Parathyroid adenoma (tissue), 2 donors: ENCODE results near the gene PTPN1.
"Not testable (repeated sequence)": the region's sequence is repeated elsewhere in the genome, so short reads cannot be mapped to it uniquely, and the experiment has no call there.

Source experiments
- H2AFZ ChIP-seq: fragments of 300-600 bp; sonication (generic); one replicate; pipeline ENCODE4 v1.7.0; 2017; ENCODE audit warnings: antibody characterized with exemption, mild to moderate bottlenecking
- H3K27ac ChIP-seq: fragments of 300-600 bp; sonication (generic); one replicate; pipeline ENCODE4 v1.7.0; 2017
- H3K27me3 ChIP-seq: fragments of 300-600 bp; sonication (generic); one replicate; pipeline ENCODE4 v1.7.0; 2017; ENCODE audit warnings: low read length; ENCODE audit not compliant: control insufficient read depth, insufficient read depth
- H3K36me3 ChIP-seq: fragments of 300-600 bp; sonication (generic); one replicate; pipeline ENCODE4 v1.7.0; 2017; ENCODE audit warnings: low read length; ENCODE audit not compliant: control insufficient read depth, insufficient read depth
- H3K4me1 ChIP-seq: fragments of 300-600 bp; sonication (generic); one replicate; pipeline ENCODE4 v1.7.0; 2017; ENCODE audit warnings: control low read depth
- H3K4me2 ChIP-seq: fragments of 300-600 bp; sonication (generic); one replicate; pipeline ENCODE4 v1.7.0; 2017; ENCODE audit warnings: low read length
- H3K4me3 ChIP-seq: fragments of 300-600 bp; sonication (generic); one replicate; pipeline ENCODE4 v1.7.0; 2017; ENCODE audit warnings: low read depth, low read length
- H3K79me2 ChIP-seq: fragments of 300-600 bp; sonication (generic); one replicate; pipeline ENCODE4 v1.7.0; 2017; ENCODE audit warnings: control low read depth
- H3K9ac ChIP-seq: fragments of 300-600 bp; sonication (generic); one replicate; pipeline ENCODE4 v1.7.0; 2017; ENCODE audit warnings: mild to moderate bottlenecking
- H3K9me3 ChIP-seq: fragments of 300-600 bp; sonication (generic); one replicate; pipeline ENCODE4 v1.7.0; 2017; ENCODE audit warnings: low read length; ENCODE audit not compliant: control insufficient read depth
- CTCF ChIP-seq: fragments of 300-600 bp; sonication (generic); IDR thresholded peaks from one replicate; pipeline ENCODE4 v1.7.0; 2017; ENCODE audit warnings: antibody characterized with exemption, mild to moderate bottlenecking
- donor health status: primary hyperparathyroidism.

Gene PTPN1

GRCh38 chr20:50565383-50565782 lies 55.2 kb downstream of the PTPN1 start:
- TF ChIP-seq CTCF = no peak
- Histone ChIP-seq H3K4me1 (peaks cover 11% of the 10 kb centered on the region), H3K9me3 (no peaks in the 10 kb centered on the region), H3K4me2 (no peak overlapping the region), H3K27me3 (no peaks in the 10 kb centered on the region), H3K27ac (no peak overlapping the region), H3K79me2 (peaks cover 62% of the 10 kb centered on the region), H2AFZ (no peak overlapping the region), H3K4me3 (no peak overlapping the region), H3K9ac (no peak overlapping the region), H3K36me3 (no peaks in the 10 kb centered on the region)

GRCh38 chr20:50565871-50566270 lies 55.7 kb downstream of the PTPN1 start:
- H3K79me2 ChIP-seq = peaks cover 62% of the 10 kb centered on the region
- no peak overlapping the region for H3K4me3 ChIP-seq
- H3K27ac ChIP-seq = no peak overlapping the region
- H3K9me3 ChIP-seq = no peaks in the 10 kb centered on the region
- H3K9ac ChIP-seq = no peak overlapping the region
- no peaks in the 10 kb centered on the region for H3K36me3 ChIP-seq
- TF ChIP-seq CTCF = no peak
- H3K27me3 ChIP-seq = no peaks in the 10 kb centered on the region
- no peak overlapping the region for H3K4me2 ChIP-seq
- no peak overlapping the region for H2AFZ ChIP-seq
- peaks cover 11% of the 10 kb centered on the region for H3K4me1 ChIP-seq

- H2AFZ ChIP-seq = no peak overlapping the region
- H3K27ac ChIP-seq = no peak overlapping the region
- no peak overlapping the region for H3K4me3 ChIP-seq
- no peaks in the 10 kb centered on the region for H3K36me3 ChIP-seq
- TF ChIP-seq CTCF = no peak
- peaks cover 15% of the 10 kb centered on the region for H3K4me1 ChIP-seq
- peaks cover 49% of the 10 kb centered on the region for H3K79me2 ChIP-seq
- H3K4me2 ChIP-seq = no peak overlapping the region
- H3K27me3 ChIP-seq = no peaks in the 10 kb centered on the region
- H3K9ac ChIP-seq = no peak overlapping the region
- H3K9me3 ChIP-seq = no peaks in the 10 kb centered on the region
Measured at GRCh38 chr20:50567860-50568548, 57.8 kb downstream of the PTPN1 start.

GRCh38 chr20:50568549-50568942 lies 58.4 kb downstream of the PTPN1 start:
- Histone ChIP-seq H3K4me3 (no peak overlapping the region), H3K27ac (no peak overlapping the region), H2AFZ (no peak overlapping the region), H3K36me3 (no peaks in the 10 kb centered on the region), H3K27me3 (no peaks in the 10 kb centered on the region), H3K79me2 (peaks cover 49% of the 10 kb centered on the region), H3K4me2 (no peak overlapping the region), H3K4me1 (peaks cover 20% of the 10 kb centered on the region), H3K9ac (no peak overlapping the region), H3K9me3 (no peaks in the 10 kb centered on the region)
- no peak for TF ChIP-seq CTCF

GRCh38 chr20:50569487-50569863 lies 59.3 kb downstream of the PTPN1 start:
- H3K4me1 ChIP-seq = peaks cover 28% of the 10 kb centered on the region
- H3K4me3 ChIP-seq = not testable (repeated sequence)

More at GRCh38 chr20:50569487-50569863, 59.3 kb downstream of the PTPN1 start:
- H3K36me3 ChIP-seq, H3K9me3 ChIP-seq, H2AFZ ChIP-seq, H3K27ac ChIP-seq, H3K27me3 ChIP-seq, H3K9ac ChIP-seq, H3K4me2 ChIP-seq: not testable (repeated sequence)
- H3K79me2 ChIP-seq = peaks cover 43% of the 10 kb centered on the region
